HG03280 (cell line): ENCODE results near the gene ZNF664.

ENCODE experiments used
- ATAC-seq: cut with Tn5 transposase; IDR thresholded peaks from one replicate; pipeline ENCODE4 v1.9.1; 2021; ENCODE audit warnings: mild to moderate bottlenecking, moderate library complexity; ENCODE audit not compliant: unreplicated experiment

The ZNF664 gene

DNA sequence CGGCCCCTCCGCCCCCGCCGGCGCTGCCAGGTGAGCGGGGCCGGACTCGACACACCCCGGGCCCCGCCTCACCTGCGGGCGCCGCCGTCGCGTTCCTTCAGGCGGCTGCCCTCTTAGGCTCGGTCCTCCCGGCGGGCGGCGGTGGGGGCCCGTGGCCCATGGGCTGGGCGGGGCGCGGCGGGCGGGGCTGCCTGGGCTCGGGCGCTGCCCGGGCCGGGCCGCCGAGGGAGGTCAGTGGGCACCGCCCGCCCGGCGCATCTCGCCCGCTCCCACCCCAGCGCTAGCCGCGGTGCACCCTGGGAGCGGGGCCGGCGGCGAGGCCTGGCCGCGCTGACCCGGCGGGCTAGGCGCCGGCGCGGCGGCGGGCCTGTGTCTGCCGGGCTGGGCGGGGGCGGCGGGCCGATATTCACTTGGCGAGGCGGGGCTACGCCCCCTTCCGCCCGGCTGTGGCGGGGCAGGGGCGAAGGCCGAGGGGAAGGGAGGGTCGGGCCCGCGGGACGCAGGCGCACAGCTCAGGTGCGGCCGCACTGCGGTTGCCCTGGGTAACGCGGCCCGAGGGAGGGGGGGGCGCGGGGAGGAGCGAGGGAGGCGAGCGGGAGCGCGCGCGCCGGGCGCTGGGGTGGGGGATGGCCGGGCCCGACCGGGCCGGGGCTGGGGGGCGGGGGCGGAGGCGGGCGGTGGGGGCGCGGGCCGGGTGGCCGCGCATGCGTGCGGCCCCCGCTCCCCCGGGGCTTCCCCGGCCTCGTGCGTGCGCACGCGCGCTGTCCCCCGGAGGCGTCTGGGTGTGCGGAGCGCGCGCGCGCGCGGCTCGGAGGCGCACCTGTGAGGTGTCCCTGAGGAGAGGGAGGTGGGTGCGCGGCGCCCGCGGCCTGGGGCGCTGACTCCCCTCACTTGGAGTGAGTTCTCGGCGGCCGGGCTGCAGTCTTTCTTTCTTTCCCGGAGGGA is at the start of gene ZNF664, which contains the start of gene CCDC92:
ZNF664 (plus strand) TSS at position 759 of the 945 bp plus-strand sequence. CDS start 38,930 bp downstream, outside the sequence.
CCDC92 (minus strand) TSS at position 375 of the 945 bp plus-strand sequence. CDS start 28,526 bp downstream, outside the sequence.
- ATAC-seq: peak; percentile 78

DNA sequence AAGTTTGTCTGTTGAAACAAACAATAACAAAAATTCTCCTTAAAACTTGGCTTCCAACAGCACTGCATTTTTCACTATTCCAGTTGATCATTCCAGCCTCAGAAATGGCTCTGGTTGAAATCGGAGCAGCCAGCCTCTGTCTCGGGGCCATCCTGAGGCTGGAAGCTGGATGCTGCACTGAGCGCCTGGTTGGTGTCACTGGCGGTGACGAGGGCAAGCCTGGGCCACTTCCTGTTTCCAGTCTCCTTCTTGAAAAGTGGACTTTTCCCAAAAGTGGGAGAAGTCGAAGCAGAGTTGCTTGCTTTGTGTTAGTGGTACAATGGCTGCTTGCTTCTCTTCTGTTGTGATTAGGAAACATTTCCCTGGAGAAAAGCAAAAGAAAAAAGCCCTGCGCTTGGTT is 49.1 kb upstream of the ZNF664 start:
- no peak for ATAC-seq

DNA sequence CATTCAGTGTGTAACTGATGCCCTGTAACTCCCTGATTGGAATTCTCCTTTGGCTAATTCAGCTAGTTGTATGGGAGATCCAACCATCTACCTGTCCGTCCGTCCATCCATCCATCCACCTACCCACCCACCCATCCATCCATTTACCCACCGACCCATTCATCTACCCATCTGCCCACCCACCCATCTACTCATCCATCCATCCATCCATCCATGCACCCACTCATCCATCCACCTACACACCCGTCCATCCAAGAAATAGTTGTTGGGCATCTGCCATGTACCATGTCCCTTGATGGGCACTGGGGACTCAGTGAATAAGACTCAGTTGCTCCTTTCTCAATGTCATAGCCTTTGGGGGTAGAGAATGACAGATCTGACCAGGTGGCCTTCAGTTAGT is 48.5 kb upstream of the ZNF664 start:
- ATAC-seq: no peak

DNA sequence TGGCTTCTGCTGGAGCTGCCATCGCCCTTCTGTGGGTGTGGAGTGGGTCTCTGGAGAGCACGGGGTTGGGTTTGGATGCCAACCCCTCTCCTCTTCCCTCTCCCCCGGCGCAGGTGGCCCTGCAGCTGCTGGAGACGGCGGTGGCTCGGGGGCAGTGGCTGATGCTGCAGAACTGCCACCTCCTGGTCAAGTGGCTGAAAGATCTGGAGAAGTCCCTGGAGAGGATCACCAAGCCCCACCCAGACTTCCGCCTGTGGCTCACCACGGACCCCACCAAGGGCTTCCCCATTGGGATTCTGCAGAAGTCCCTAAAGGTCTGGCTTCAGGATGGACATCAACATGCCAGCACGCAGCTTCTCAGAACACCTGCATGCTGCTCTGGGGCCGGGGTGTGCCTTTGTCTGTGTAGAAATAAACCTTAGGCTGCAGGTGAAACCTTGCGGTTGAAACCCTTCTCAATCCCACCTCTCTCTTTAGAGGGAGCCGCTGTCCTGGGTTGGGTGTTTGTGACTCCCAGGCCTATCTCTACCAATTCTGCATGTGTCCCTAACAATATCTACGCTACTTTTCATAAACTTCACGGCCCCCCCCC is 44.6 kb upstream of the ZNF664 start:
- ATAC-seq: no peak

DNA sequence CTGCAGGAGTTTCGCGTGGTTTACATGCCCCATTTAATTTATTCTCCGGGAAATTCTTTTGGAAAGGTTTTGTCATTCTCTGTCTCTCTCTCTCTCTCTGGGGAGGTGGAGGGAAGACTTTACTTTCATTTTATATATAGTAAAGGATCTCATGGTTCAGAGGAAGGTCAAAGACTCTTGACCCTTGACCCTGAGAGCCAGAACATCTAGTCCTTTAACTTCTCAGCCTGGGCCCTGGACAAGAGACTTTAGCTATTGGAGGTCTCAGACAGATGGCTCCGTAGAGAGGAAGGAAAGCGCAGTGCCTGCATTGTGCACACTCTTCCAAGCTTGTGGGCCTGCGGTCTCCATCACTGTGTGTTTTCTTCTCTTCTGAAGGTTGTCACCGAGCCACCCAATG is 44.1 kb upstream of the ZNF664 start:
- ATAC-seq: no peak

GRCh38 chr12:123929946-123930583 is 43.0 kb upstream of the ZNF664 start:
- no peak for ATAC-seq

DNA sequence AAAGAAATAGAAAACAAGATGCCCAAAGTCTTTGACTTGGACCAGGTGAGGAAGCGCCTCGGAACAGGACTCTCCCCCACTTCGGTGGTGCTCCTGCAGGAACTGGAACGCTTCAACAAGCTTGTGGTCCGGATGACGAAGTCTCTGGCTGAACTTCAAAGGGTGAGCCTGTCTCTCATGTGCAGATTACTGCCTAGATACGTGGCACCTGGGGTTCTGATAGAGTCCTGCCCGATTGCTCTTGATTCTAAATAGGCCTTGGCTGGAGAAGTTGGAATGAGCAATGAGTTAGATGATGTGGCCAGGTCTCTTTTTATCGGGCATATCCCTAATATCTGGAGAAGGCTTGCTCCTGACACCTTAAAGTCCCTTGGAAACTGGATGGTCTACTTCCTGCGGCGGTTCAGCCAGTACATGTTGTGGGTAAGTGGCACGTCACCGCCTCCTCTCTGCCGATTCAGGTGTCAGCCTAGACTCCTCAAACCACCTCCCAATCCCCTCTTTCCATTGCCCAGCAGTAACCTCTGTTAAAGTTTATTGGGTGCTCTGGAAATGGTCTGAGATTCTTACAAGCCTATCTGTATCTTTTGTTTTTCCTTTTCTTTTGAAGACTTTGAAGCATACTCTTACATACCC is 41.2 kb upstream of the ZNF664 start:
- no peak for ATAC-seq

DNA sequence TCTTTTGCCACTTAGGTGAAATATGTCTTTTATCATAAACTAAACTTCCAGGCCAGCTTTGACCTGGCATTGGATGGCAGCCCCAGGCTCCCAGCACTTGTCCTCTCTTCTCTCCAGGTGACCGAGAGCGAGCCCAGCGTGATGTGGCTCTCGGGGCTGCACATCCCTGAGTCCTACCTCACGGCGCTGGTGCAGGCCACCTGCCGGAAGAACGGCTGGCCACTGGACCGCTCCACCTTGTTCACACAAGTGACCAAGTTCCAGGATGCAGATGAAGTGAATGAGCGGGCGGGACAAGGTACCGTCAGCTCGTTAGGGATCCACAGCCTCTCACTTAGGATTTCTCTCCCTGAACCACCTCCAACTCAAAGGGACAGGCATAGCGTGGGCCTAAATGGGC is 39.8 kb upstream of the ZNF664 start:
- ATAC-seq: no peak

DNA sequence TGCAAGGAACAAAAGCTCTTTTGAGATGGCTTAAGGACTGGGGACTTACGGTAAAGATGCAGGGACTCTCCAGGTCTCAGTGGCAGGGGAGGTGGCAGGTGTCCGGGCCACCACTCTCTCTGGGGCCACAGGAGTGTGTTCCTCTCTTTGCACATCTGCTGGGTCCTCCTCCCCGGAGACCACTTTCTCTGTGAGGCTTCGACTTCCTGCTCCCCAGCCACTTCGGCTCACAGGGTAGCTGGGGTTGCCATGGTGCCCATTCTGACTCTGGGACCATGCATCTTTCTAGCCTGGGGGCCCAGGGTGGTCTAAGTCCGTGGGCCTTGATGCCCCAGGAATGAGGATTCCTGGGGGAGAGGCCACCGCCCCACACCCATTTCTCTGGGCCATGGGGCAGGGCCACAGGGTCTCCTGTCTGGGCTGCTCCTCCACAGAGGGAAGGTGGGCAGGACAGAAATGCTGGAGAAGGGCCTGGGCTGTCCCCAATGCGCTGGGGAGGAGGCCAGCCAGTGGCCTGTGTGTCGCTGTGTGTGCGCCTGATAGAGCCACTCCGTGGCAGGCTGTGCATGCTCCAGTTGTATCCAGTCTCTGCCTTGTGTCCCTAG is 38.9 kb upstream of the ZNF664 start:
- no peak for ATAC-seq

DNA sequence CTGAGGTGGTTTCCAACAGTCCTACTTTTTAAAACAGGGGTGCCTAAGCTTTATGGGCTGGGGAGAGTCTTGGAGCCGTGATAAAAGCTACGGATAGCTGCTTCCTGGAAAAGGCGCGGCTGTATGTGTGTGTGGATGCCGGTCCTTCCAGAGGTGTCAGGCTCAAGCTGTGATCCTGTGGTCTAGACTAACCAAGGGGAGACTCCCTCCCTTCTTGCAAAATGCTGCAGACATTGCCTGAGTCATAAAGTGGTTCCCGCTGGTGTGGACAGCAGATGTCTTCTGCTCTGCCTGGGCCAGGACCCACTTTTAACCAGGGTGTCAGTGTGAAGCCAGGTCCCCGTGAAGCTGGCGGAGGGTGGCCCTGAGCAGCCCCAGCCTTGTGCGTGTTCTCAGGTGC is 38.2 kb upstream of the ZNF664 start:
- no peak for ATAC-seq

- ATAC-seq: no peak
Observed at GRCh38 chr12:123935956-123936355, 37.1 kb upstream of the ZNF664 start.

- no peak for ATAC-seq
Observed at GRCh38 chr12:123936471-123936870, 36.5 kb upstream of the ZNF664 start.

DNA sequence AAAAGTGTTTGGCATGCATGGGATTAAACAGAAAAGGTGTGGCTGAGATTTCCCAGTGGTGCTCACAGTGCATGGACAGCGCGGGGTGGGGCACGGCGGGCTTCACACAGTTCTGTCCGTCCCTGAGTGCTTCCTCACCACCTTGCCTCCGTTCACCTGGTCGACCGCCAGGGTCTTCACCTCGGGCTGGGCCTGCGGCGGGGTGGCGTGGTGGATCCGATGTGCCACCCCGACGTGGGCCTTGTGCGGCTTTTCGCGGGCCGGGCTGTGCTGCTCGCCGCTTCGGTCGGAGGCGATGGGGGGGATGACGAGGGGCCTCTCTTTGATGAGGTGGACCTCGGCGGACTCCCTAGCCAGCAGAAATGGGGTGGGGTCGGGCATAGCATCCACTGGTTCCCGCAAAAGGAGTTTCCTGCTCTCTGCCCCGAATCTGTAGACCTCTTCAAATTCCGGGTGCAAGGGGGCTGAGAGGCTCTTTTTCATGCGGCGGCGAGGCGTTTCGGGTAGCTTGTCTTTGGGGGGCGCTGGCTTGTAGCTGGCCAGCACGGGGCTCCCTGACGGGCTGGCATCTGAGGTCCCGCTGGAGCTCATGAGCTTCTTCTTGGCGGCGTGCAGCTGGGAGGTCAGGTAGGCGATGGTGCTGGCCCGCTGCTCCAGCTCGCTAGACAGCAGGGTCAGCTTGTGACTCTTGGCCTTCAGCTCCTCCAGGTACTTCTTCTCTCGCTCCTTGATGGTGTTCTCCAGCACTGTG is 35.9 kb upstream of the ZNF664 start:
- no peak for ATAC-seq

DNA sequence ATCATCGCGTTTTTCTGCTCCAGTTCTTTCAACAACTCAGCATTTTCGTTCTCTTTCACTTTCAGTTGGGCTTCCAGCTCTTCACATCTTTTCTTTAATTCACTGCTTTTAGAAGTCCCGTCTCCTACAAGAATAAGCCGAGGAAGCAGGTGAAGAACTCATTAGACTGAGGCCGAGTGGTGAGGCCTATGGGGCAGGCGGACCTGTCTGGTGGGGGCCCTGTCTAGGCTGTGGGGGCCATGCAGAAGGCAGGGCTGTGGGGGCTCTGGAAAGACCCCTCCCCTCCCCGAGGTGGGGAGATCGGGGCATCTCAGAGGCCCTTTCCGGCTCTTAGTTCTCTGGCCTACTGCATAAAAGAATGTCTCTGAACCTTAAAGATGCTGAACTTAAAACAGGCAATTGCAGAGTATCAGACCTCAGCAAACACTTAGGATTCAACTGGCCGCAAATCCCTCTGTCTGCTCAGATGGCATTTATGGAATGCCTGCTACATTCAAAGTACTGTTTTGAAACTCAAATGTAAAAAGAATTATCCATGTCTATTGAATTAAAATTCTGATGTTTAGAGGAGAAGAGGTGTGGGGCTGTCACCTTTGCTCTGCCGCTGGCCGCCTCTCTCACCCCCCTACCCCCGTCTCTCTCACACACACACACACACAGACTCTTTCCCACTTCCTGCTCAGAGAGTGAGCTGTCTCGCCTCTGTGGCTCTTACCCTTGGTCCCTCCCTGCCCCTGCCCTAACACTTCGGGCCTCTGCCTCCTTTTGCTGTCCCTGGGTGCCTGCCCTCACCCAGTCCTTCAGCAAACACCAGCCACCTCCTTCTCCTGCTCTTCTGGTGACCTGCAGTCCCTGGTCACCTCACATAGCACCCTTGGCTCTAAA is 35.1 kb upstream of the ZNF664 start:
- ATAC-seq: no peak

DNA sequence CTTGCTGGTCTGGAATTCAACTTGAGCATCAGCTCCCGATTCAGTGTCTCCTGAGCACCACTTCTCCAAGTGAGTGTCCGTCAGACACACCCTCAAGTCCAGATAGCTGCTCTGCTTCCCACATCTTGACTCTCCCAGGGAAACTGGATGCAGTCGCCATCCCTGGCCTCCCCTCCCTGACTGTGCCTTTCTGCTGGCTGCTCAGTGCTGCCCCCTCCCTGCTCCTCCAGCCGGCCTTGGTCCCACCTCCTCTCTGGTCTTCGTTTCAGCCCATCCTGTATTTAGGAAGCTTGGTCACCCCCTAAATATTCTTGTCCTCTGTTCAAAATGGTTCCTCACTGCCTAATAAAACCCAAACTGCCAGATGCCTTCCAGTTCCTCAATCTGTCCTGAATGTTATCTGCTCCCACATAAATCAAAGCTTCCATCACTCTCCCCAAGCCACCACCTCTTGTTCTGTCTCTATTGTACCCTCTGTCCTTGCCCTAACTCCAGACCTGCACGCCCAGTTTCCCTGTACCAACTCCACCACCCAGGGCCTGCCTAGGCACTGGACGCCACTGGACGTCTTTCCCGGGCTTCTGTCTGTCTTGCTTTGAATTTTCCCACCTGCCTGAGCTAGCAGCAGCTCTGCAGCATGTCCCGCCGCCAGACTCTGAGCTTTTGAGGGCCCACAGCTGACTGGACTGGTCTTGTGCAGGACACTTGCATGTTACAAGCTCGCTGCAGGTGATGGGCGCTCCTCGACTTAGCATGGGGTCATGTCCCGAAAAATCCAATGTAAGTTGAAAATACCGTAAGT is 34.1 kb upstream of the ZNF664 start:
- no peak for ATAC-seq

DNA sequence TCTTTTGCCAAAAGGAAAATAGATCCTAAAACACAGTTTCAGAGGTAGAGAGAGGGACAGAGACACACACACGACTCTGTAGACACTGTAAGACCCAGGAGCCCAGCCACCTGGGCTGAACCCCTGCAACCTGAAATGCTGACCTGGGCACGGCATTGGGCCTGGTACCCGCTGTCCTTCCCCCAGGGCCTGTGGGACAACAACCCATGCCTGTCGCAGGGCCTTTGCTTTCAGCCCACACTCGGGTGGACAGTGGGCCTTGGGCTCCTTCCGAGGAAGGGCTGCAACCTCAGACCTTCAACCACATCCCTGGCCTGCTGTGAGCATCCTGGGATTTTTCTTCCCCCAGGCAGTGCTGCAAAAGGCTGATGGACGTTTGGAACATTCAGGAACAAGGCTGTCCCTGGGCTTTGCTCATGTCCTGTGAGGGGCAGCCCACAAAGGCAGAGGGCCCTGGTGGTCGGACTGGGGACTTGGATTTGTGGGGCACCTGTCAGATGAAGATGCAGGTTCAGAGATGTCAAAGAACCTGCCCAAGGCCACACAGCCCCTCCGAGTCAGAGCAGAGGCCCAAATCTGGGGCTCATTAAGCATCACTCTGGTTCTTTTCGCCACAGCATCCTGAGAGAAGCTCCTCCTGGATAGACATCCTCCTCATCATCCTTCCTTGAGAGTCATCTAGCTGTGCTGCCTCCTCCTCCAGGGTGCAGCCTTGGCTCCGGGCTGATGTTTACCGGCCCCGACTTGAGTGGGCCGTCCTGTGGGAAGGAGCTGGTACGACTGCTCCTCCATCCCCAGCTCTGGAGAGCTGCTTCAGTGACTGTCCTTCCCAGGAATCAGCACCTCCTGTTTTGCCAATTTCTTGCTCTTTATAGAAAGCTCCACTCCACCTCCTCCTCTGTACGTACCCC is 33.0 kb upstream of the ZNF664 start:
- no peak for ATAC-seq

GRCh38 chr12:123940627-123940966 is 32.4 kb upstream of the ZNF664 start:
- no peak for ATAC-seq
